Measurements from ENCODE around the gene PXK.

DNA sequence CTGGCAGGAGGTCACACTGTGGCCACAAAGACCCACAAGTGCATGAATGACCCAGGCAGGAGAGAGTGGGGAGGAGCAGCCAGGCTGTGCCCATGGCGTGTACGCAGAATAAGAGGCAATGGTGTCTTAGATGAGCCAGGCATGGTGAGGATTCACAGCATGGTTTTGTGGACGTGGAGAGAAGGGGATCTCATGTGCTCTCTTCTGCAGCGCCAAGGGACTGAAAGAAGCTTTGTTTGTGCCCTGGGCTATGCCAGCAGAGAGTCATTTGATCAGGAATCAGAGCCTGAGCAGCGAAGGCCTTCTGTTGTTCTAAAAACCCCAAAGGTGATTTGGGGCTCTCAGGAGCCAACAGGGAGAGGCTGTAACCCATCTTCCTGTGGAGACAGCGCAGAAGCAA, 45.3 kb upstream of the PXK start:
- TF ChIP-seq, protein P1, sequence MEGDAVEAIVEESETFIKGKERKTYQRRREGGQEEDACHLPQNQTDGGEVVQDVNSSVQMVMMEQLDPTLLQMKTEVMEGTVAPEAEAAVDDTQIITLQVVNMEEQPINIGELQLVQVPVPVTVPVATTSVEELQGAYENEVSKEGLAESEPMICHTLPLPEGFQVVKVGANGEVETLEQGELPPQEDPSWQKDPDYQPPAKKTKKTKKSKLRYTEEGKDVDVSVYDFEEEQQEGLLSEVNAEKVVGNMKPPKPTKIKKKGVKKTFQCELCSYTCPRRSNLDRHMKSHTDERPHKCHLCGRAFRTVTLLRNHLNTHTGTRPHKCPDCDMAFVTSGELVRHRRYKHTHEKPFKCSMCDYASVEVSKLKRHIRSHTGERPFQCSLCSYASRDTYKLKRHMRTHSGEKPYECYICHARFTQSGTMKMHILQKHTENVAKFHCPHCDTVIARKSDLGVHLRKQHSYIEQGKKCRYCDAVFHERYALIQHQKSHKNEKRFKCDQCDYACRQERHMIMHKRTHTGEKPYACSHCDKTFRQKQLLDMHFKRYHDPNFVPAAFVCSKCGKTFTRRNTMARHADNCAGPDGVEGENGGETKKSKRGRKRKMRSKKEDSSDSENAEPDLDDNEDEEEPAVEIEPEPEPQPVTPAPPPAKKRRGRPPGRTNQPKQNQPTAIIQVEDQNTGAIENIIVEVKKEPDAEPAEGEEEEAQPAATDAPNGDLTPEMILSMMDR (IDR thresholded peaks at IDR 0.05) = no peak
- no peak for TF ChIP-seq POLR2A (IDR thresholded peaks at IDR 0.05)
